Measurements from ENCODE around the gene SELENBP1. TPM values are rescaled to one million over a fixed set of nuclear protein-coding genes. Genes with fewer than 3 reads are reported as not detected.

SELENBP1 gene
- total RNA-seq, 3 donors from 2014 or later: 0.43 to 0.82 (median 0.63) TPM

DNA sequence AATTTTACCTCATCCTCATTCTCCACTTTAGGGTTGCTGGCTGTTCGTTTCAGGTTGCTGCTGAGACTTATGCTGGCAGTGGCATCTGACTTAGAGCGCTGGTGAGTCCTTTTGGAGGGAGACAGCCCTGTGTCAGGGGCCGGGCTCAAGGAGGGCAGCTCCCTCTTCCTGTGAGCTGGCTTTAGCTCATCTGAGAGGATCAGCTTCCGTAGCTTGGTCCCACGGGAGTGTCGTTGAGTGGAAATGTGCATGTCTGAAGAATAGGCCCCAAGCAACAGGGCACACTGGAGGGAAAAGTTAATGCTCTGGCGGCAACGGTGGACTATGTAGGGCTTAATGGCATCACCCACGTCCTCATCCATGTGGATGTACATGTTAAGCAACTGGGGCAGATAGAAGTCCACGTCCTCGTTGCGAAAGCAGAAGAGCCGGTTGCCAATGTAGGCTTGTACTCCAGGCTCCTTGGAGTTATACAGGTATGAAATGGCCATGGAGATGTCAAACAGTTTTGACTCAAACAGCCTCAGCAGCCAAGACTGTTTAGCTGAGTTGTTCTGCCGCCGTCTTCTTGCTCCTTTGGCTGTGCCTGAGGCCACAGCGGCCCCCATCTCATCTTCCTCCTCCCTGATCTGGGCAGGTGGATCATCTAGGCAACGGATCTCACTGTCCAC, 56.8 kb downstream of the SELENBP1 start:
- Mint-ChIP-seq H3K9me3 (no peaks in the 10 kb centered on the region), H3K4me3 (no peak overlapping the region), H3K27me3 (ENCODE audit: low read depth) (no peaks in the 10 kb centered on the region), H3K36me3 (ENCODE audit: insufficient read depth) (peaks cover 36% of the 10 kb centered on the region), H3K4me1 (ENCODE audit: low read depth) (peaks cover 49% of the 10 kb centered on the region)
- DNase-seq (no peak), ATAC-seq (no peak)

Other genes with a start within 250 kb of the SELENBP1 start
- 1 to 10 TPM in 1 of 3 donors, under 1 TPM in 2; 0.78 to 1.3 (median 0.84) TPM for gene SEMA6C, start 226.1 kb downstream of the SELENBP1 start, total RNA-seq
- 10 to 100 TPM; 15.8 to 18.3 (median 18.2) TPM for gene TNFAIP8L2, start 216.1 kb downstream of the SELENBP1 start, total RNA-seq
- 1 to 10 TPM; 3.0 to 4.4 (median 3.5) TPM for gene LYSMD1, start 206.8 kb downstream of the SELENBP1 start, total RNA-seq
- gene SCNM1, start 206.6 kb downstream of the SELENBP1 start, total RNA-seq: 10 to 100 TPM; 92.8 to 95.0 (median 93.3) TPM
- gene TMOD4, start 196.7 kb downstream of the SELENBP1 start, total RNA-seq: 1 to 10 TPM in 2 of 3 donors, under 1 TPM in 1; 0.52 to 2.9 (median 2.3) TPM
- 10 to 100 TPM; 72.5 to 81.9 (median 78.1) TPM for gene VPS72, start 182.5 kb downstream of the SELENBP1 start, total RNA-seq
- 100 to 1,000 TPM in 2 of 3 donors, 10 to 100 TPM in 1; 98.5 to 110 (median 100) TPM for gene PIP5K1A, start 174.2 kb downstream of the SELENBP1 start, total RNA-seq
- gene PSMD4, start 118.0 kb downstream of the SELENBP1 start, total RNA-seq: 100 to 1,000 TPM; 336 to 368 (median 350) TPM
- gene ZNF687, start 90.4 kb downstream of the SELENBP1 start, total RNA-seq: 10 to 100 TPM; 25.3 to 27.5 (median 25.9) TPM
- gene PI4KB, start 45.3 kb downstream of the SELENBP1 start, total RNA-seq: 10 to 100 TPM; 50.9 to 60.2 (median 57.8) TPM
- gene RFX5, start 25.5 kb downstream of the SELENBP1 start, total RNA-seq: 10 to 100 TPM; 48.7 to 58.6 (median 50.9) TPM
- 100 to 1,000 TPM; 641 to 690 (median 678) TPM for gene PSMB4, start 26.9 kb upstream of the SELENBP1 start, total RNA-seq
- 10 to 100 TPM; 48.8 to 51.2 (median 49.5) TPM for gene POGZ, start 86.8 kb upstream of the SELENBP1 start, total RNA-seq
- 1 to 10 TPM in 1 of 3 donors, under 1 TPM in 2; 0.68 to 1.0 (median 0.94) TPM for gene CGN, start 138.7 kb upstream of the SELENBP1 start, total RNA-seq
- 1 to 10 TPM; 1.2 to 4.0 (median 2.2) TPM for gene TUFT1, start 167.6 kb upstream of the SELENBP1 start, total RNA-seq
- 10 to 100 TPM; 25.8 to 29.3 (median 26.1) TPM for gene SNX27, start 239.3 kb upstream of the SELENBP1 start, total RNA-seq